Transverse colon (tissue), 4 donors: ENCODE measurements around the gene GJD3. TPM values are rescaled to one million over a fixed set of nuclear protein-coding genes. Genes with fewer than 3 reads are reported as not detected.
A peak's percentile ranks its signal among the peaks of the same experiment; 100 is the strongest.

ENCODE experiments used
- DNase-seq: peaks from one replicate; pipeline ENCODE4 v3.0.0-alpha.2; 2019
- H3K27ac ChIP-seq, 4 donors: fragments of 200-600 bp; sonication (generic); 2 replicates each; pipeline ENCODE4 v1.5.1; 2016 to 2018; ENCODE audit warnings: inconsistent platforms in 4 of 4
- H3K27me3 ChIP-seq: fragments of 200-600 bp; sonication (generic); 2 replicates; pipeline ENCODE4 v1.5.1; 2017; ENCODE audit warnings: inconsistent platforms
- H3K36me3 ChIP-seq, 4 donors: fragments of 200-600 bp; sonication (generic); 2 replicates each; pipeline ENCODE4 v1.5.1; 2017 to 2019; ENCODE audit warnings: inconsistent platforms in 4 of 4
- H3K4me1 ChIP-seq, 4 donors: fragments of 200-600 bp; sonication (generic); 2 replicates each; pipeline ENCODE4 v1.5.1; 2017 to 2020; ENCODE audit warnings: inconsistent platforms in 4 of 4
- H3K4me3 ChIP-seq, 4 donors: fragments of 200-600 bp; sonication (generic); 1 replicate in 1 of 4; 2 replicates in 3 of 4; pipeline versions ENCODE4 v1.5.1 to v1.6.1; 2017 to 2019; ENCODE audit warnings: inconsistent platforms in 4 of 4
- H3K9me3 ChIP-seq, 2 donors: fragments of 200-600 bp; sonication (generic); 2 replicates each; pipeline ENCODE4 v1.5.1; 2017 to 2019; ENCODE audit warnings: inconsistent platforms in 2 of 2
- EP300 ChIP-seq: sonication (generic); formaldehyde crosslinking; IDR thresholded peaks from one replicate; pipeline ENCODE4 v1.6.1; 2017; ENCODE audit warnings: antibody characterized with exemption, low read depth
- POLR2A ChIP-seq: fragments of 450-650 bp; IDR thresholded peaks from one replicate; pipeline ENCODE4 v1.6.1; 2016; ENCODE audit warnings: antibody characterized with exemption, mild to moderate bottlenecking, moderate library complexity
- POLR2AphosphoS5 ChIP-seq, 3 donors: sonication (generic); formaldehyde crosslinking; IDR thresholded peaks; one replicate each; pipeline ENCODE4 v1.6.1; 2016; ENCODE audit warnings: antibody characterized with exemption in 3 of 3
- WGBS, 2 donors: methylation state at CpG; one replicate each; pipeline ENCODE4 v1.1.5; 2018; ENCODE audit warnings: low coverage in 1 of 2; 5-methylcytosine and 5-hydroxymethylcytosine counted together
- in situ Hi-C, 4 donors: fragments of 200-750 bp; cut with MboI; loops; one replicate each; pipeline versions ENCODE4 v1.15.0 to v1.15.1; 2017; ENCODE audit warnings: low sequenced_read_pairs in 3 of 4, low pct_ligation_motif_present in 1 of 4, low pct_unique_long_range_greater_than_20kb in 1 of 4
- intact Hi-C: fragments of 100-400 bp; cut with DNase I; formaldehyde crosslinking; loops from one replicate; pipeline ENCODE4 v1.15.1; 2023; ENCODE audit warnings: low total_unique reads
- total RNA-seq, 4 donors: library from RNA; depleted of rRNA; stranded (reverse); fragments of >200 nt; gene quantifications; one replicate each; pipeline ENCODE4 v1.1.0, GENCODE V29; 2016
- TF ChIP-seq, protein P1 (sequence below), 5 experiments: fragments of 200-600 bp in 3 of 5; fragments of 450-650 bp in 2 of 5; sonication (generic) in 3 of 5; IDR thresholded peaks; 1 replicate in 2 of 5; 2 replicates in 3 of 5; pipeline ENCODE4 v1.5.1; 2016 to 2017; ENCODE audit warnings: antibody characterized with exemption in 5 of 5, inconsistent platforms in 3 of 5, mild to moderate bottlenecking in 2 of 5, moderate library complexity in 1 of 5

Gene GJD3
- total RNA-seq, 4 donors from 2014 or later = not detected

DNA sequence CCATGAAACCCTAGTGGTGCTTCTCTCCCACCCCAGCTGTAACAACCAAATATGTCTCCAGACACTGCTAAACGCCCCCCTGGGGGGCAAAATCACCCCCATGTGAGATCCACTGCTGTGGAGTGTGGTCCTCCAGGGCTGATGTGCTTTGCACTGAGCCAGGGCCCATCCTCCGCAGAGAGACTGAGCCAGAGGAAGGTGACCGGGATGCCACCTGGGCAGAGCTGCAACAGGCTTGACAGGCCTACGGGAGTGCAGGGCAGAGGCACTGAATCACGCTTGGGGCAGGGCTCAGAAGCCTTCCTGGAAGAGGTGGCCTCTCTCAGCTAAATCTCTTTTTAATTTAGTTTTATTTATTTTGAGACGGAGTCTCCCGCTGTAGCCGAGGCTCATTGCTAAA lies 4.4 kb downstream of the GJD3 start:
- H3K27me3 ChIP-seq = no peaks in the 10 kb centered on the region
- no peak overlapping the region for H3K27ac ChIP-seq
- no peak overlapping the region for H3K4me3 ChIP-seq
- intact Hi-C loops = loop anchor here (5.0 kb wide), 2 partner anchors 57 to 1732 kb away; partner anchors contain the start of gene TOP2A
- in situ Hi-C loops = loop anchor here in 2 of 4 donors (10.0 kb wide), 2 partner anchors 55 to 175 kb away; partner anchors contain the start of gene TOP2A (in 1 of the 2)
- TF ChIP-seq POLR2A = no peak
- TF ChIP-seq, protein P1, sequence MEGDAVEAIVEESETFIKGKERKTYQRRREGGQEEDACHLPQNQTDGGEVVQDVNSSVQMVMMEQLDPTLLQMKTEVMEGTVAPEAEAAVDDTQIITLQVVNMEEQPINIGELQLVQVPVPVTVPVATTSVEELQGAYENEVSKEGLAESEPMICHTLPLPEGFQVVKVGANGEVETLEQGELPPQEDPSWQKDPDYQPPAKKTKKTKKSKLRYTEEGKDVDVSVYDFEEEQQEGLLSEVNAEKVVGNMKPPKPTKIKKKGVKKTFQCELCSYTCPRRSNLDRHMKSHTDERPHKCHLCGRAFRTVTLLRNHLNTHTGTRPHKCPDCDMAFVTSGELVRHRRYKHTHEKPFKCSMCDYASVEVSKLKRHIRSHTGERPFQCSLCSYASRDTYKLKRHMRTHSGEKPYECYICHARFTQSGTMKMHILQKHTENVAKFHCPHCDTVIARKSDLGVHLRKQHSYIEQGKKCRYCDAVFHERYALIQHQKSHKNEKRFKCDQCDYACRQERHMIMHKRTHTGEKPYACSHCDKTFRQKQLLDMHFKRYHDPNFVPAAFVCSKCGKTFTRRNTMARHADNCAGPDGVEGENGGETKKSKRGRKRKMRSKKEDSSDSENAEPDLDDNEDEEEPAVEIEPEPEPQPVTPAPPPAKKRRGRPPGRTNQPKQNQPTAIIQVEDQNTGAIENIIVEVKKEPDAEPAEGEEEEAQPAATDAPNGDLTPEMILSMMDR (IDR thresholded peaks at IDR 0.05) = no peak
- no peak for TF ChIP-seq POLR2AphosphoS5 (IDR thresholded peaks at IDR 0.05)
- TF ChIP-seq EP300 = no peak
- 85 to 87% methylated on average over 5 to 8 of the region's 8 CpGs for WGBS, 2 donors
- H3K9me3 ChIP-seq = no peaks in the 10 kb centered on the region
- peaks cover 10 to 21% (median 12%) of the 10 kb centered on the region in 4 donors for H3K4me1 ChIP-seq
- DNase-seq = no peak
- peaks cover 0 to 4% (median 0%) of the 10 kb centered on the region in 4 donors for H3K36me3 ChIP-seq

GRCh38 chr17:40358323-40359038 lies 6.1 kb downstream of the GJD3 start:
- peaks cover 0 to 13% (median 0%) of the 10 kb centered on the region in 4 donors for H3K36me3 ChIP-seq
- H3K4me3 ChIP-seq = no peak overlapping the region
- H3K27ac ChIP-seq = peak overlapping the region in 1 of 4 donors; percentile 12
- 12 to 25% methylated on average over 8 to 17 of the region's 17 CpGs for WGBS, 2 donors
- peak; percentile 93 for DNase-seq
- peaks cover 6 to 23% (median 8%) of the 10 kb centered on the region in 4 donors for H3K4me1 ChIP-seq
- intact Hi-C loops = loop anchor here (2.0 kb wide), 1 partner anchor 202 kb away; no protein-coding TSS in a partner anchor
- in situ Hi-C loops = loop anchor here in 2 of 4 donors (5.0 to 10.0 kb wide), 2 partner anchors 56 to 164 kb away; no protein-coding TSS in a partner anchor
- H3K27me3 ChIP-seq = no peaks in the 10 kb centered on the region
- H3K9me3 ChIP-seq = no peaks in the 10 kb centered on the region
- TF ChIP-seq POLR2AphosphoS5 (IDR thresholded peaks at IDR 0.05) (no peak), POLR2A (no peak), EP300 (no peak)
- TF ChIP-seq, protein P1 (IDR thresholded peaks at IDR 0.05) = peak; percentile 98 to 99 (median 98)

DNA sequence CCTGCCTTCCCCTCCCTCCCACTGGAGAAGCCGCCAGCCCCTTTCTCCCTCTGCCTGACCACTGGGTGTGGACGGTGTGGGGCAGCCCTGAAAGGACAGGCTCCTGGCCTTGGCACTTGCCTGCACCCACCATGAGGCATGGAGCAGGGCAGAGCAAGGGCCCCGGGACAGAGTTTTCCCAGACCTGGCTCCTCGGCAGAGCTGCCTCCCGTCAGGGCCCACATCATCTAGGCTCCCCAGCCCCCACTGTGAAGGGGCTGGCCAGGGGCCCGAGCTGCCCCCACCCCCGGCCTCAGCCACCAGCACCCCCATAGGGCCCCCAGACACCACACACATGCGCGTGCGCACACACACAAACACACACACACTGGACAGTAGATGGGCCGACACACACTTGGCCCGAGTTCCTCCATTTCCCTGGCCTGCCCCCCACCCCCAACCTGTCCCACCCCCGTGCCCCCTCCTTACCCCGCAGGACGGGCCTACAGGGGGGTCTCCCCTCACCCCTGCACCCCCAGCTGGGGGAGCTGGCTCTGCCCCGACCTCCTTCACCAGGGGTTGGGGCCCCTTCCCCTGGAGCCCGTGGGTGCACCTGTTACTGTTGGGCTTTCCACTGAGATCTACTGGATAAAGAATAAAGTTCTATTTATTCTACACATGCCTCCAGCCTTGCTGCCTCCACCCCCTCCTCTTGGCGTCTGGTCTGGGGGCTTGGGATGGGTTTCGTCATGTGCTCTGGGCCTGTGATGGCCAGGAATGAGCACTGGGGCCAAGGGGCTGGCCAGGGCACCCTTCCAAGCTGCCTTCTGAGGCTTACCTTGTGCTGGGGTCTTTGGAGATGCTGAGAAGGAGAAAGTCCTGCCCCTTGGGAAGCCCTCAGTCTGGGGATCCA lies 7.3 kb downstream of the GJD3 start:
- in situ Hi-C loops = loop anchor here in 2 of 4 donors (5.0 to 10.0 kb wide), 2 partner anchors 55 to 162 kb away; no protein-coding TSS in a partner anchor
- intact Hi-C loops = no loop called here
- WGBS, 2 donors = 75% methylated on average over 6 of the region's 19 CpGs; no CpG with 5 or more reads in 1 of the 2 donors
- Histone ChIP-seq H3K36me3 (peaks cover 0 to 13% (median 3%) of the 10 kb centered on the region in 4 donors), H3K4me3 (no peak overlapping the region), H3K4me1 (peaks cover under 1 to 21% (median 7%) of the 10 kb centered on the region in 4 donors), H3K27ac (peak overlapping the region in 1 of 4 donors; percentile 12), H3K9me3 (no peaks in the 10 kb centered on the region), H3K27me3 (no peaks in the 10 kb centered on the region)
- DNase-seq = no peak
- peak in 1 of 3 donors; percentile 20 for TF ChIP-seq POLR2AphosphoS5 (IDR thresholded peaks at IDR 0.05)
- no peak for TF ChIP-seq EP300

DNA sequence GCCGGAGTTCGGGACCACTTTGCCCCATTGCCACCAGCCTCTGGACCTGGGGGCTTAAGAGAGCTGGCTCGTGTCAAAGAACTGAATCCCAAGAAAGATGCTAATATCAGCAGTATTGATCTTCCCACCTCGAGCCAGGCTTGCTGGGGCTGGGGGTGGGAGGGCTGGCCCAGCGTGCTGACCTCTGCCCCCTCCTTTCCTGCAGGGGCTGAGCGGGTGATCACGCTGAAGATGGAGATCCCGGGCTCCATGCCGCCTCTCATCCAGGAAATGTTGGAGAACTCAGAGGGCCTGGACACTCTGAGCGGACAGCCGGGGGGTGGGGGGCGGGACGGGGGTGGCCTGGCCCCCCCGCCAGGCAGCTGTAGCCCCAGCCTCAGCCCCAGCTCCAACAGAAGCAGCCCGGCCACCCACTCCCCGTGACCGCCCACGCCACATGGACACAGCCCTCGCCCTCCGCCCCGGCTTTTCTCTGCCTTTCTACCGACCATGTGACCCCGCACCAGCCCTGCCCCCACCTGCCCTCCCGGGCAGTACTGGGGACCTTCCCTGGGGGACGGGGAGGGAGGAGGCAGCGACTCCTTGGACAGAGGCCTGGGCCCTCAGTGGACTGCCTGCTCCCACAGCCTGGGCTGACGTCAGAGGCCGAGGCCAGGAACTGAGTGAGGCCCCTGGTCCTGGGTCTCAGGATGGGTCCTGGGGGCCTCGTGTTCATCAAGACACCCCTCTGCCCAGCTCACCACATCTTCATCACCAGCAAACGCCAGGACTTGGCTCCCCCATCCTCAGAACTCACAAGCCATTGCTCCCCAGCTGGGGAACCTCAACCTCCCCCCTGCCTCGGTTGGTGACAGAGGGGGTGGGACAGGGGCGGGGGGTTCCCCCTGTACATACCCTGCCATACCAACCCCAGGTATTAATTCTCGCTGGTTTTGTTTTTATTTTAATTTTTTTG lies 8.5 kb downstream of the GJD3 start:
- in situ Hi-C loops (loop anchor here in 2 of 4 donors (5.0 to 10.0 kb wide), 2 partner anchors 54 to 161 kb away; no protein-coding TSS in a partner anchor), intact Hi-C loops (no loop called here)
- peaks cover 0 to 13% (median 5%) of the 10 kb centered on the region in 4 donors for H3K36me3 ChIP-seq
- H3K27me3 ChIP-seq = no peaks in the 10 kb centered on the region
- peaks cover 0 to 31% (median 7%) of the 10 kb centered on the region in 4 donors for H3K4me1 ChIP-seq
- H3K9me3 ChIP-seq = no peaks in the 10 kb centered on the region
- peak overlapping the region in 2 of 4 donors; percentile 4 to 27 for H3K27ac ChIP-seq
- 71 to 84% methylated on average over 2 to 33 of the region's 33 CpGs for WGBS, 2 donors
- no peak for DNase-seq
- no peak overlapping the region for H3K4me3 ChIP-seq
- TF ChIP-seq, protein P1 (IDR thresholded peaks at IDR 0.05) = no peak
- TF ChIP-seq POLR2AphosphoS5 (IDR thresholded peaks at IDR 0.05) (peak in 1 of 3 donors; percentile 32), EP300 (no peak), POLR2A (no peak)
